Fibroblast of skin of abdomen (primary cell): Measurements from ENCODE around the gene TUBE1.
"Not testable (repeated sequence)": the region's sequence is repeated elsewhere in the genome, so short reads cannot be mapped to it uniquely, and the experiment has no call there.

Source experiments
- DNase-seq: peaks from one replicate; pipeline ENCODE4 v3.0.0-alpha.2; 2013

Gene TUBE1

GRCh38 chr6:112061605-112062004 is 25.7 kb downstream of the TUBE1 start:
- no peak for DNase-seq

- no peak for DNase-seq
Observed at GRCh38 chr6:112058243-112059032, 28.8 kb downstream of the TUBE1 start.

GRCh38 chr6:112054555-112055190 is 32.6 kb downstream of the TUBE1 start:
- no peak for DNase-seq

DNA sequence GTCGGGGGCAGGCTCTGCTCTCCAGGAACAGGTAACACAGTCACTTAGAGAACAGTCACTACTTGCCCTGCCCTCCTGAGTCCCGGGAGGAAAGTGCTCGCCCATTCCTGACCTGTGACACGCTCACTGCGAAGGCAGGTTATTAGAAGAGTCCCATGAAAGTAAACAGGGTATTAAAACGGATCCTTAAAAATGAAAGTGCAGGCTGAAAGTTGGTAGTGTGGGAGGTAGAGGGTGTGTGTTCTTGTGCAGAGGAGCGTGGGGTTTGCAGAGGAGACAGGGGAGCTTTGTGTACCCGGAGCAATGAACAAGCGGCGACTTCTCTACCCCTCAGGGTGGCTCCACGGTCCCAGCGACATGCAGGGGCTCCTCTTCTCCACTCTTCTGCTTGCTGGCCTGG is 33.3 kb downstream of the TUBE1 start, which contains the start of gene CCN6:
Gene CCN6, plus strand, starts transcription at position 104 of the 400 bp plus-strand sequence. Its CDS starts 254 bp downstream, at position 358.
- no peak for DNase-seq

- DNase-seq = not testable (repeated sequence)
Observed at GRCh38 chr6:112051251-112051740, 36.0 kb downstream of the TUBE1 start.

GRCh38 chr6:112050429-112050828 is 36.9 kb downstream of the TUBE1 start:
- no peak for DNase-seq

DNA sequence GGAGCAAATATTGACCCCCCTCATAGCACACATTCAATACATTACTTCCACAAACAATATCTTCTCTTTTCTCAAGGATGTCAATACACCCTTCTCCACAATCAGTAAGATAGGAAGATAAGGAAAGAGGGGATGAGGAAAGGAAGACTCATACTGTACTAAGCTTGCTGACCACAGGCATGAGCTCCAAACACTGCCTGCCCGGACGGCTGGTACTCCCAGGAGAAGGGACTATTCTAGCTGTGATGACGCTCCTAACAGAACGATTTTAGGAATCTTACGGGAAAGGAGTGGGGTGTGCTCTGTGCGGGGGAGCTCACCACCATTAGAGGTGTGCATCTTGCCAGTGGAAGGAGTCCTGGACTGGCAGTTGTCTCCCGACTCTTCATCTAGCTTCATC is 37.3 kb downstream of the TUBE1 start:
- no peak for DNase-seq

GRCh38 chr6:112049026-112049799 is 38.1 kb downstream of the TUBE1 start:
- DNase-seq = no peak

DNA sequence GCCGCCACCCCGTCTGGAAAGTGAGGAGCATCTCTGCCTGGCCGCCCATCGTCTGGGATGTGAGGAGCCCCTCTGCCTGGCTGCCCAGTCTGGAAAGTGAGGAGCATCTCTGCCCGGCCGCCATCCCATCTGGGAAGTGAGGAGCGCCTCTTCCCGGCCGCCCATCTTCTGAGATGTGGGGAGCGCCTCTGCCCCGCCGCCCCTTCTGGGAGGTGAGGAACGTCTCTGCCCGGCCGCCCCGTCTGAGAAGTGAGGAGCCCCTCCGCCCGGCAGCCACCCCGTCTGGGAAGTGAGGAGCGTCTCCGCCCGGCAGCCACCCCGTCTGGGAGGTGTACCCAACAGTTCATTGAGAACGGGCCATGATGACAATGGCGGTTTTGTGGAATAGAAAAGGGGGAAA is 39.8 kb downstream of the TUBE1 start:
- DNase-seq = not testable (repeated sequence)

DNA sequence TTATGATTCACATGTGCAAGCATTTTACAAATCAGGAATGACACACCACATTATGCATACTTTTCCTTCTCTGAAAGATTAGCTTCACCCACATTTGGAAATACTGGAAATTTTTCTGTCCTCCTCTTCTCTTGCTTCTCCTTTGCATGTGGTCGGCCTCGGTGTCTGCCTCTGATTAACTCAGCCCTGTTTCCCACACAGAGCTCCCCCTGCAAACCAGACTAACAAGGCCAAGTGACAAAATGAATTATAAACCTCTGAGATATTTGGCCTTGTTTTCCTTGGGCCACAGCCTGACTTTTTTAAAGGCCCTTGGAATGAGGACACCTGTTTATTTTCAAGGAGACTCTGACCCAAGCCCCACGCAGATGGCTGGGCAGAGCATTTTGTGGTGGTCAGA is 42.4 kb downstream of the TUBE1 start:
- DNase-seq = peak; percentile 98

DNA sequence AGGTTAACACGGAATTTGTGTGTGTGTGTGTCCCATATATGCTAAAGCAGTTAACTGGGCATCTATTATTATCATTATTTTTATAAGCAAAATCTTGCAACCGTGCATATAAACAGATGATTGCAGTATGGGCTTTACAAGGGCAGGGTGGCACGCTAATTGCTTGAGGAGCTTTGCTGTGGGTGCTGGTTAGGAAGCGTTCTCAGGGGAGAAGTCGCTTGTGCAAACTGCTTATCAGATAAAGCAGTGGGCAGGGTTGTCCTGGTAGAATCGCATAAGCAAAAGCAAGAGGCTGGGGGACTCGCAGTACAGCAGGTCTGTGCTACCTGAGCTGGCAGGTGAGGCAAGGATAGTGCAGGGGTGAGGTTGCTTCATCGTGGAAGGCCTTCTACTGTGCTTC is 43.1 kb downstream of the TUBE1 start:
- no peak for DNase-seq

DNA sequence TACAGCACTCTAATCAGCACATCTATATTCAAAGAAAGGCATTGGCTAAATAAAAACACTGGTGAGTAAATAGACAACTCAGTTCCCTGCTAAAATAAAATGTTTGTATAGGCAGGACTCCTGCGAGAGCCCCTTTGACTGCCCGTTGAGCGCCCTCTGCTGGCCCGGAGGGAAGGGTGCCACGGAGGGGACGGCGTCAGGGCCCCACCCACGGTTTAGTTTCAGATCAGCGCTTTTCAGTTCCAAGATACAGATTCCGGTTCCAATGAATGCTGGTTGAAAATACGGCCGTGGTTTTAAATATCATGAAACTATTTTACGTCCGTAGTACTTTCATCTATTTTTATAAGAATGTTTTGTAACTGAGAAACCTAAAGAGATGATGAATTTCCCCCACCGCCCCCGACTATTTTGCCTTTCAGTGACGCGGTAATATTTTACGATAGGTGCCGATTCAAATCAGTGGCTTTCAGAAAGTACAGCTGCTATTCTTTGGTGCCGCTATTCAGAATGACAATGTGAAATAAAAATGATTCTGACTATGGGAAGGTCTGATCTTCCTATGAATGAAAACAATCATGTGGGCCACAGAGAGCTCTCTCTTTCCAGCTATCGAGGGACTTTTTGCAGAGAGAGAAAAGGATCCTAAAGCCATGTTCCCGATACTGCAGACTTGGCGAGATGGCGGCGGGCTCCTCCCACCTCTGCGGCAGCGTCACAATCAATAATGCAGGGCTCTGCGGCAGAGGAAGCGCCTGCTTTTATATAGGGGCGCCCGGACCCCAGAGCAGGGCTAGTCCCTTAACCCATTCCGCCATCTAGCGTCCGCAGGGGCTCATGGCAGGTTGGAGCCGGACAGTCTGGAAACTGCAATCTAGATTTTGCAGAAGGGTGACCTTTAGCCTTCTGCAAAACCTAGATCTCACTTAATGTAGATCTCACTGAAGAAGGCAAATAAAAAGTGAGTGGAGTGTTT is 44.0 kb downstream of the TUBE1 start:
- peak; percentile 95 for DNase-seq

GRCh38 chr6:112041535-112041934 is 45.7 kb downstream of the TUBE1 start:
- no peak for DNase-seq

DNA sequence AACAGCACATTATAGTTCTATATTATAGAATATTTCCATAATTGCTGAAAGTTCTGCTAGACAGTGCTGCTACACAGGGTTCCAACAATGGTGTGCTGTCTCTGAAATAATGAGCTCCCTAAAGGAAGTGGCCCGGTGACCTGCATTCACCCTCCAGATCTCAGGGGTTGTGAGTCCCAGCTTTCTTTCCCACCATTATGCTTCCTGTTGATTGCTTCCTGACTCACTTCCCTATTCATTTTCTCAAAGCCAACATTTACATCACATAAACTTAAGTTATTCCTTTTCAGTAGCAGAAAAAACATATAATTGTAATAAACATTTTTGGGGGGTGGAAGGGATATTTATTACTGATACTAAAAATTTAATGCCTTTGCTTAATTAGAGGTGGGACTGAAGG is 46.3 kb downstream of the TUBE1 start:
- DNase-seq = no peak

- DNase-seq = no peak
Observed at GRCh38 chr6:112039431-112039770, 47.9 kb downstream of the TUBE1 start.

GRCh38 chr6:112038756-112039430 is 48.4 kb downstream of the TUBE1 start:
- no peak for DNase-seq

GRCh38 chr6:112038268-112038667 is 49.0 kb downstream of the TUBE1 start:
- DNase-seq = no peak

DNA sequence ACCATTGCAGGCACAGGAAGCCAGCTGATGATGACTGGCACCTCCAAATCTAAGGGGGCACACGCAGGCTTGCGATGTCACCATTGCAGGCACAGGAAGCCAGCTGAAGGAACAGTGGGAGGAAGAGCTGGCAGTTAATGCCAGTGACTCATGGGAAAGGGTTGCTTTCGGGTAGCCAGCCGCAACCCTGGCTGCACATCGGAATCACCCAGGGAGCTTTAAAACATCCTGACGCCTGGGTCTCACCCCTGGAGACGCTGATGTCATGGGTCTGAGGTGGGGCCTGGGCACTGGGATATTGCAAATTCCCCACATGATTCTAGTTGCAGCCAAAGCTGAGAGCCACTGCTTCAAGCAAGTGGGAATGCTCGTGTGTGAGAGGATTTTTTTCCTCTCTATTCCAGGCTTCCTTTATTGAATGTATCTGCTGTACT is 49.5 kb downstream of the TUBE1 start:
- peak; percentile 87 for DNase-seq

DNA sequence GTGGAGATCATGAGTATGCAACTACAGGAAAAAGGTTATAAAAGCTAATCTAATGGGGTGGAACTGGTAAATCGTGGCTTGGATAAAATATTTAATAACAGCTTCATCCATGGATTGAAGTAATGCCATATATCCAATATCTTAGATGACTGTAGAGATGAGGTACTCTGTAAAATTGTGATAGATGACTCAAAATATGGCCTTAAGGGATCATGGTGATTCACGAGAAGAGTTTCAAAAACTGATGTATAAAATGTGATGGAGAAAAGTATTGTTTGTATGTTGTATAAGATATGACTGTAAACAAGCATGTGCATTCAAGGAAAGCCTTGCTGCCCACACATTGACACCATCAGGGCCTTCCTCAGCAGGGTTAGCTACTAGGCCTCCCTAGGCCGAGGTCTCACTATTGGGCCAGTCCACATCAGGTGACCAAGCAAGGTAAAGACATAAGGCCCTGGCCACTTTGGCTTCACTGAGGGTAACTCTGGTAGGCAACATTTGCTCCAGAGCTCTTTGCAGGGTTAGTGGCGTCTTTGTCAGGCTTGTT is 51.1 kb downstream of the TUBE1 start:
- no peak for DNase-seq

DNA sequence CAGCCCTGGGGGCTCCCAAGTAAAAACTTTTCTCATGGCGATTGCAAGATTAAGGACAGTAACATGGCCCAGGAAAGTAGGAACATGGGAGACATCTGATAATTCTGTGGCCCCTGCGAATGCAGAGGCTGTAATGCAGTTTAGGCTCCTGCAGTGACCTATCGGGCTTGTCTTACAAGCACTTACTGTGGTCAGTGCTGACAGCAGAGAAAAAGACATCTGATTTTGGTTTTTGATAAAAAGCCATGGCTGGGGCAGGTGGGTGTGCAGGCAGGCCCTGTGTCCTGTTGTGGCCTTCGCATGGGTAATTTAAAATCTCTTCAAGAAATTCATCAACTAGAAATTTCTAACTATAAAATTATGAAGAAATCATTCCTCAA is 52.7 kb downstream of the TUBE1 start:
- DNase-seq = no peak
